ENCODE measurements around the gene ESRRA.
A peak's percentile ranks its signal among the peaks of the same experiment; 100 is the strongest.

The ESRRA gene

GRCh38 chr11:64352099-64352994, 47.0 kb downstream of the ESRRA start:
- DNase-seq, result no peak

- no peak for DNase-seq
Observed at GRCh38 chr11:64352995-64353714, 47.8 kb downstream of the ESRRA start.

- no peak for DNase-seq
Observed at GRCh38 chr11:64353715-64354506, 48.6 kb downstream of the ESRRA start.

GRCh38 chr11:64355078-64355940, 50.0 kb downstream of the ESRRA start:
- DNase-seq, result peak in 5 of 6 experiments; percentile 17 to 31 (median 19)

- DNase-seq, result no peak
Observed at GRCh38 chr11:64356498-64357411, 51.4 kb downstream of the ESRRA start.

GRCh38 chr11:64357446-64357845, 52.1 kb downstream of the ESRRA start:
- no peak for DNase-seq

- no peak for DNase-seq
Observed at GRCh38 chr11:64357904-64358535, 52.7 kb downstream of the ESRRA start.

GRCh38 chr11:64358536-64358906, 53.2 kb downstream of the ESRRA start:
- no peak for DNase-seq

GRCh38 chr11:64358907-64359711, 53.8 kb downstream of the ESRRA start, which contains the start of gene RPS6KA4:
Gene RPS6KA4 (plus strand): TSS chr11:64359162. CDS start chr11:64359236, 74 bp downstream.
- DNase-seq, result peak in 5 of 6 experiments; percentile 18 to 42 (median 21)

GRCh38 chr11:64359712-64360445, 54.6 kb downstream of the ESRRA start:
- DNase-seq, result peak in 3 of 6 experiments; percentile 29 to 45 (median 34)

- DNase-seq, result peak in 1 of 6 experiments; percentile 45
Observed at GRCh38 chr11:64360448-64360921, 55.2 kb downstream of the ESRRA start.

- DNase-seq, result no peak
Observed at GRCh38 chr11:64361659-64362058, 56.3 kb downstream of the ESRRA start.

- DNase-seq, result no peak
Observed at GRCh38 chr11:64362339-64362738, 57.0 kb downstream of the ESRRA start.

GRCh38 chr11:64364435-64364834, 59.1 kb downstream of the ESRRA start:
- no peak for DNase-seq

- no peak for DNase-seq
Observed at GRCh38 chr11:64364911-64365310, 59.6 kb downstream of the ESRRA start.
